IMR-90 (cell line): Measurements from ENCODE around the gene NUDCD2. TPM values are rescaled to one million over a fixed set of nuclear protein-coding genes. Genes with fewer than 3 reads are reported as not detected.

Experiments
- ATAC-seq: fragments of 200-7000 bp; cut with Tn5 transposase; 2 replicates; pipeline ENCODE4 v1.9.1; 2020; ENCODE audit warnings: low read depth, mild to moderate bottlenecking, moderate library complexity
- BruUV-seq: library from RNA; stranded (reverse); fragments of 400-500 nt; replicated peaks from 2 replicates; lab custom pipeline; 2021; lab: Mats Ljungman, UMichigan
- CTCF ChIA-PET: fragments of 300-600 bp; formaldehyde crosslinking; extraction: SDS; loops from one replicate; lab custom pipeline; 2021; ENCODE audit warnings: antibody characterized with exemption; lab: Yijun Ruan, JAX
- POLR2A ChIA-PET: fragments of 300-600 bp; sonication (Branson Sonifier 250); formaldehyde crosslinking; loops from one replicate; lab custom pipeline; 2022; ENCODE audit warnings: antibody characterized with exemption; ENCODE audit not compliant: unreplicated experiment; lab: Charles Lee
- DNase-seq: peaks from one replicate; pipeline ENCODE4 v3.0.0; 2013
- H2AFZ ChIP-seq: replicated peaks from 2 replicates; pipeline ENCODE3; 2013; ENCODE audit warnings: low read length, mild to moderate bottlenecking; ENCODE audit not compliant: poor library complexity
- H2AK5ac ChIP-seq: 2 replicates; pipeline ENCODE4 v1.6.1; 2013; ENCODE audit warnings: low read depth, low read length, inconsistent platforms
- H2AK9ac ChIP-seq: replicated peaks from 2 replicates; pipeline ENCODE3; 2013; ENCODE audit warnings: mild to moderate bottlenecking, low read depth, low read length, moderate library complexity; ENCODE audit not compliant: poor library complexity
- H2BK120ac ChIP-seq: 2 replicates; pipeline ENCODE4 v1.6.1; 2013; ENCODE audit warnings: low read depth, low read length, inconsistent platforms
- H2BK15ac ChIP-seq: 3 replicates; pipeline ENCODE4 v1.6.1; 2013; ENCODE audit warnings: low read depth, low read length, inconsistent platforms
- H2BK20ac ChIP-seq: 2 replicates; pipeline ENCODE4 v1.6.1; 2013; ENCODE audit warnings: low read depth, mild to moderate bottlenecking, inconsistent platforms, low read length, moderate library complexity
- H2BK5ac ChIP-seq: 2 replicates; pipeline ENCODE4 v1.6.1; 2013; ENCODE audit warnings: mild to moderate bottlenecking, low read depth, low read length, inconsistent platforms; ENCODE audit not compliant: poor library complexity, severe bottlenecking
- H3K14ac ChIP-seq: replicated peaks from 2 replicates; pipeline ENCODE4 v1.6.1; 2013; ENCODE audit warnings: low read depth, low read length, inconsistent platforms
- H3K18ac ChIP-seq: 2 replicates; pipeline ENCODE4 v1.6.1; 2013; ENCODE audit warnings: low read depth, low read length, control low read depth
- H3K23ac ChIP-seq: 2 replicates; pipeline ENCODE4 v1.6.1; 2013; ENCODE audit warnings: low read depth, low read length, inconsistent platforms
- H3K27ac ChIP-seq: 2 replicates; pipeline ENCODE4 v1.5.1; 2013; ENCODE audit warnings: mild to moderate bottlenecking, control low read depth, low read length; ENCODE audit not compliant: insufficient read depth
- H3K27me3 ChIP-seq: 2 replicates; pipeline ENCODE4 v1.6.1; 2013; ENCODE audit warnings: low read length; ENCODE audit not compliant: control insufficient read depth, insufficient read depth
- H3K36me3 ChIP-seq: 2 replicates; pipeline ENCODE4 v1.6.1; 2013; ENCODE audit warnings: low read length, mixed read lengths; ENCODE audit not compliant: control insufficient read depth, insufficient read depth
- H3K4ac ChIP-seq: 2 replicates; pipeline ENCODE4 v1.6.1; 2013; ENCODE audit warnings: low read depth, low read length, inconsistent platforms
- H3K4me1 ChIP-seq: 2 replicates; pipeline ENCODE4 v1.6.1; 2013; ENCODE audit warnings: low read length, mixed read lengths; ENCODE audit not compliant: control insufficient read depth, insufficient read depth
- H3K4me2 ChIP-seq: 2 replicates; pipeline ENCODE4 v1.6.1; 2013; ENCODE audit warnings: low read depth, mild to moderate bottlenecking, control low read depth, low read length, moderate library complexity
- H3K4me3 ChIP-seq: 2 replicates; pipeline ENCODE4 v1.5.1; 2013; ENCODE audit warnings: low read depth, mild to moderate bottlenecking, control low read depth, low read length, moderate library complexity; ENCODE audit not compliant: insufficient read depth
- H3K56ac ChIP-seq: 2 replicates; pipeline ENCODE4 v1.6.1; 2013; ENCODE audit warnings: low read length, inconsistent platforms; ENCODE audit not compliant: insufficient read depth; ENCODE audit errors: extremely low read depth
- H3K79me1 ChIP-seq, 2 experiments: 2 replicates each; pipeline ENCODE4 v1.6.1; 2013; ENCODE audit warnings: low read length in 2 of 2, inconsistent platforms in 1 of 2, low read depth in 1 of 2
- H3K9ac ChIP-seq: 2 replicates; pipeline ENCODE4 v1.6.1; 2013; ENCODE audit warnings: low read depth, low read length, control low read depth
- H3K9me1 ChIP-seq: 2 replicates; pipeline ENCODE4 v1.6.1; 2013; ENCODE audit warnings: low read length, inconsistent platforms; ENCODE audit not compliant: insufficient read depth
- H3K9me3 ChIP-seq: 2 replicates; pipeline ENCODE4 v1.6.1; 2013; ENCODE audit warnings: low read length; ENCODE audit not compliant: control insufficient read depth, insufficient read depth
- H4K20me1 ChIP-seq: 2 replicates; pipeline ENCODE4 v1.6.1; 2013; ENCODE audit warnings: low read length, inconsistent platforms; ENCODE audit not compliant: insufficient read depth
- H4K5ac ChIP-seq: 2 replicates; pipeline ENCODE4 v1.6.1; 2013; ENCODE audit warnings: mild to moderate bottlenecking, low read depth, low read length, control low read depth
- H4K8ac ChIP-seq, 2 experiments: 2 replicates each; pipeline ENCODE4 v1.6.1; 2013; ENCODE audit warnings: low read depth in 2 of 2, low read length in 2 of 2, control low read depth in 1 of 2, inconsistent platforms in 1 of 2
- H4K91ac ChIP-seq: 2 replicates; pipeline ENCODE4 v1.6.1; 2013; ENCODE audit warnings: low read depth, low read length, inconsistent platforms; ENCODE audit not compliant: insufficient read depth
- CEBPB ChIP-seq: IDR thresholded peaks from 2 replicates; pipeline ENCODE4 v1.6.1; 2012; ENCODE audit warnings: low read depth, low read length, improper control_type of control experiment
- CHD1 ChIP-seq: IDR thresholded peaks from 2 replicates; pipeline ENCODE4 v1.6.1; 2012; ENCODE audit warnings: low read depth, low read length, improper control_type of control experiment
- CTCF ChIP-seq: conservative IDR thresholded peaks from 2 replicates; pipeline ENCODE4 v1.5.1; 2012; ENCODE audit warnings: mild to moderate bottlenecking, low read depth, low read length, improper control_type of control experiment
- ELK1 ChIP-seq: fragments of 150-350 bp; IDR thresholded peaks from 2 replicates; pipeline ENCODE4 v1.6.1; 2016; ENCODE audit warnings: low read depth, mild to moderate bottlenecking, low read length, moderate library complexity, borderline replicate concordance
- MAZ ChIP-seq: IDR thresholded peaks from 2 replicates; pipeline ENCODE4 v1.6.1; 2012; ENCODE audit warnings: low read depth, mild to moderate bottlenecking, low read length, improper control_type of control experiment, moderate library complexity, borderline replicate concordance
- MXI1 ChIP-seq: IDR thresholded peaks from 2 replicates; pipeline ENCODE4 v1.6.1; 2012; ENCODE audit warnings: low read depth, mild to moderate bottlenecking, low read length, moderate library complexity, borderline replicate concordance
- NFE2L2 ChIP-seq: fragments of 150-350 bp; IDR thresholded peaks from 2 replicates; pipeline ENCODE4 v1.6.1; 2016; ENCODE audit warnings: low read depth, mild to moderate bottlenecking, low read length
- POLR2A ChIP-seq: IDR thresholded peaks from 2 replicates; pipeline ENCODE4 v1.6.1; 2012; ENCODE audit warnings: mild to moderate bottlenecking, low read depth, low read length
- RAD21 ChIP-seq: IDR thresholded peaks from 2 replicates; pipeline ENCODE4 v1.6.1; 2012; ENCODE audit warnings: low read length, improper control_type of control experiment
- RCOR1 ChIP-seq: IDR thresholded peaks from 2 replicates; pipeline ENCODE4 v1.6.1; 2012; ENCODE audit warnings: mild to moderate bottlenecking, low read length, improper control_type of control experiment; ENCODE audit not compliant: insufficient replicate concordance
- SMC3 ChIP-seq: fragments of 150-350 bp; IDR thresholded peaks from 2 replicates; pipeline ENCODE4 v1.6.1; 2016; ENCODE audit warnings: low read depth, mild to moderate bottlenecking, antibody characterized with exemption, low read length, moderate library complexity
- WGBS, 2 experiments: methylation state at CpG; one replicate each; pipeline versions ENCODE4 v1.1.5 to v1.1.7; 2013; ENCODE audit warnings: missing lambda C conversion rate in 2 of 2; ENCODE audit not compliant: insufficient read length in 1 of 2; ENCODE audit errors: extremely low coverage in 2 of 2; 5-methylcytosine and 5-hydroxymethylcytosine counted together
- dilution Hi-C: fragments of 300-500 bp; cut with HindIII; formaldehyde crosslinking; loops from one replicate; pipeline ENCODE4 v1.14.3; 2018; ENCODE audit warnings: low sequenced_read_pairs; ENCODE audit not compliant: unreplicated experiment
- in situ Hi-C: fragments of 300-500 bp; cut with MboI; formaldehyde crosslinking; loops from 3 replicates; pipeline ENCODE4 v1.14.3; 2019; ENCODE audit warnings: low sequenced_read_pairs, inconsistent platforms, mixed read lengths
- intact Hi-C: fragments of 100-400 bp; cut with micrococcal nuclease; formaldehyde crosslinking; loops from 2 replicates; pipeline ENCODE4 v1.10.0; 2022
- polyA plus RNA-seq, 3 experiments: library from polyadenylated mRNA; depleted of rRNA; stranded (reverse); fragments of >200 nt; gene quantifications; 2 replicates each; pipeline ENCODE4 v1.2.3, GENCODE V29; 2012; ENCODE audit warnings: low replicate concordance in 1 of 3
- total RNA-seq: library from RNA; depleted of rRNA; stranded (reverse); fragments of >200 nt; gene quantifications from 2 replicates; pipeline ENCODE4 v1.2.3, GENCODE V29; 2012

NUDCD2 gene
- total and polyA plus RNA-seq, 2 of the 4 experiments (the other 2 are of a cell fraction) = 3.0 to 3.5 TPM

DNA sequence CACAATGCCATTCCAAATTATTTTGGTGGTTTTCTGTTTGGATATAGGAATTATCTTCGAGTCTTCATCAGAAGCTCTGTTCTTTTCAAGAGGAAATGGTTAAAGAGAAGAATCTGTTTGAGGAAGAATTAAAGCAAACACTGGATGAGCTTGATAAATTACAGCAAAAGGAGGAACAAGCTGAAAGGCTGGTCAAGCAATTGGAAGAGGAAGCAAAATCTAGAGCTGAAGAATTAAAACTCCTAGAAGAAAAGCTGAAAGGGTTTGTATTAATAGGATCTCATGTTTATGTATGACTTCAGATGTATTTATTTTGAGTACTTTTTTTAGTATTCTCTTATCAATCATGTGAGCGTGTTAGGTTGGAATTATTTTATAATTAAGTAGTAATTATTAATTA is 15.5 kb upstream of the NUDCD2 start (continued):
- TF ChIP-seq CTCF = no peak
- TF ChIP-seq CEBPB = no peak

DNA sequence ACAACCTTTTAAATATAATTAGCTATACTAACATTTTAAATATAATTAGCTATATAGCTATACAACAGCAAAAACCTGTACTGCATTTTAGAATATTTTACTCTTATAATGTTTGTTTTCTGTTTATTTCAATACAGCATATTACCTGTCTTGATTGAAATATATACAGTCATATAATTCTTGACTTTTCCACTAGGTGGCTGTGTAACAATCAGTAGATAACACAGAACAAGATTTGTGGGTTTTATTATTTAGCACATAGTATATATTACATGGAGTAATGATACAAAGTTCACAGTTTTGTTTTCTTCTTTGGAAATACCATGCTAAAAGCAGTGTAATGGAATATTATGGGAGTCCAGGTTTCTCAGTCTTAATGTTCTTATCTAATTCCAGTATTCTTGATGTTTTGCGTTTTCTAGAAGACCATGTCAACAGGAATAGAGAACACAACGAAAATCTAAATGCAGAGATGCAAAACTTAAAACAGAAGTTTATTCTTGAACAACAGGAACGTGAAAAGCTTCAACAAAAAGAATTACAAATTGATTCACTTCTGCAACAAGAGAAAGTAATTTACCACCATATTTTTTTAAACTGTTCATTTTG is 13.8 kb upstream of the NUDCD2 start:
- H2BK20ac ChIP-seq = no peak overlapping the region
- H3K56ac ChIP-seq = no peak overlapping the region
- H3K36me3 ChIP-seq = peaks cover 4% of the 10 kb centered on the region; the same call in 1 of the 2 replicates
- CTCF ChIA-PET = interaction anchor here (0.7 to 1.1 kb wide), 4 partner anchors 10 to 19 kb away, joined by 3 to 4 read pairs (median 3); no protein-coding TSS in a partner anchor
- no peak overlapping the region for H3K14ac ChIP-seq
- H3K4me1 ChIP-seq = peaks cover 3% of the 10 kb centered on the region; the same call in 1 of the 2 replicates
- H2BK15ac ChIP-seq = no peak overlapping the region
- no peak for DNase-seq
- no peak overlapping the region for H3K23ac ChIP-seq
- H3K4me3 ChIP-seq = no peak overlapping the region
- H2AK9ac ChIP-seq = no peak overlapping the region
- H3K9me3 ChIP-seq = no peaks in the 10 kb centered on the region
- H3K18ac ChIP-seq = no peak overlapping the region
- no TSS peak for BruUV-seq
- H4K91ac ChIP-seq = no peak overlapping the region
- no peaks in the 10 kb centered on the region for H3K9me1 ChIP-seq
- no peak for ATAC-seq
- in situ Hi-C loops = no loop called here
- no peak overlapping the region for H4K8ac ChIP-seq
- H3K9ac ChIP-seq = no peak overlapping the region
- H2AFZ ChIP-seq = no peak overlapping the region
- H2AK5ac ChIP-seq = no peak overlapping the region
- H4K5ac ChIP-seq = no peak overlapping the region
- no peak overlapping the region for H3K27ac ChIP-seq
- no CpG with 5 or more reads among the region's 3 CpGs for WGBS, 2 experiments
- no peak overlapping the region for H2BK120ac ChIP-seq
- peaks cover 0 to 3% of the 10 kb centered on the region in 2 experiments; a peak in 1 of 4 replicates for H3K79me1 ChIP-seq
- POLR2A ChIA-PET = no interaction called here
- dilution Hi-C loops = no loop called here
- intact Hi-C loops = no loop called here
- H2BK5ac ChIP-seq = no peak overlapping the region
- H4K20me1 ChIP-seq = no peaks in the 10 kb centered on the region
- no peak overlapping the region for H3K4ac ChIP-seq
- no peak overlapping the region for H3K4me2 ChIP-seq
- H3K27me3 ChIP-seq = no peaks in the 10 kb centered on the region
- TF ChIP-seq POLR2A (no peak), SMC3 (peak; percentile 10; the same call in 1 of the 2 replicates), NFE2L2 (no peak), RCOR1 (no peak), CHD1 (no peak), CTCF (peak; percentile 21; the same call in 1 of the 2 replicates), ELK1 (no peak), MAZ (no peak), MXI1 (no peak), RAD21 (no peak)
